Measurements from ENCODE around the gene LYRM1. TPM values are rescaled to one million over a fixed set of nuclear protein-coding genes. Genes with fewer than 3 reads are reported as not detected.
"Not testable (repeated sequence)": the region's sequence is repeated elsewhere in the genome, so short reads cannot be mapped to it uniquely, and the experiment has no call there.

Gene LYRM1
- total and polyA plus RNA-seq, 2 of the 4 experiments (the other 2 are of a cell fraction) = 19.0 to 35.0 TPM

DNA sequence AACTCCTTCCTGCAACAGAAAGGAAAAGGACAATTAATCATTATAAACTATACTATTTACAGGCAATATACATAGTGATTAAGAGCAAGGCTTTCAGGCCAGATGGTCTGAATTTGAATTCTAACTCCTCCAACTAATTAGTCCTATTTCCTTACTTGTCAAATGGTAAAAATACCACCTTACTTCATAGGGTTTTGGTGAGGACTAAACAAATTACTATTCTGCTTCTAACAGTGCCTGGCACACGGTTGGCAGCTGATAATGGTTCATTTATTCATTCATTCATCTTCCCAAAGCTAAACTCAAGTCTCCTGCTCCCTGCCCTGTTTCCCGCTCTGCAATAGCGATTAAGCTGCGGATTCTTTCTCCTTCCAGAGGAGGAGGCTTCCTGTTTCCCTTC lies 40.2 kb upstream of the LYRM1 start:
- no peak overlapping the region for H4K91ac ChIP-seq (ENCODE audit: insufficient read depth, low read depth, low read length)
- H3K9me1 ChIP-seq (ENCODE audit: insufficient read depth, low read length) = peaks cover 17% of the 10 kb centered on the region
- peaks cover 27 to 73% of the 10 kb centered on the region in 2 experiments for H3K79me1 ChIP-seq (ENCODE audit: low read depth in 1 of 2, low read length in 2 of 2)
- H3K4me1 ChIP-seq (ENCODE audit: control insufficient read depth, insufficient read depth, low read length) = peaks cover under 1% of the 10 kb centered on the region
- H3K27ac ChIP-seq (ENCODE audit: insufficient read depth, low read length) = no peak overlapping the region
- no peak overlapping the region for H3K56ac ChIP-seq (ENCODE audit: extremely low read depth, insufficient read depth, low read length)
- H3K4me2 ChIP-seq (ENCODE audit: low read depth, low read length) = no peak overlapping the region
- in situ Hi-C loops (cut with MboI; ENCODE audit: low sequenced_read_pairs) (no loop called here), dilution Hi-C loops (cut with HindIII; ENCODE audit: low sequenced_read_pairs, unreplicated experiment) (no loop called here), intact Hi-C loops (cut with micrococcal nuclease) (loop anchor here (2.0 kb wide), 1 partner anchor 34 kb away; no protein-coding TSS in a partner anchor)
- H4K5ac ChIP-seq (ENCODE audit: low read depth, low read length) = no peak overlapping the region
- peaks cover 31% of the 10 kb centered on the region for H3K36me3 ChIP-seq (ENCODE audit: control insufficient read depth, insufficient read depth, low read length)
- no peak overlapping the region for H3K9ac ChIP-seq (ENCODE audit: low read depth, low read length)
- no peak for ATAC-seq (ENCODE audit: low read depth)
- no peaks in the 10 kb centered on the region for H3K9me3 ChIP-seq (ENCODE audit: control insufficient read depth, insufficient read depth, low read length)
- H3K14ac ChIP-seq (replicated peaks; ENCODE audit: low read depth, low read length) = no peak overlapping the region
- H3K18ac ChIP-seq (ENCODE audit: low read depth, low read length) = no peak overlapping the region
- no peak overlapping the region for H3K23ac ChIP-seq (ENCODE audit: low read depth, low read length)
- ChIA-PET CTCF (no interaction called here), POLR2A (ENCODE audit: unreplicated experiment) (no interaction called here)
- H2AFZ ChIP-seq (replicated peaks; ENCODE audit: low read length, poor library complexity) = no peak overlapping the region
- 50% methylated on average over 1 of the region's 4 CpGs; no CpG with 5 or more reads in 1 of the 2 experiments for WGBS, 2 experiments (ENCODE audit: extremely low coverage in 2 of 2, insufficient read length in 1 of 2)
- H2AK9ac ChIP-seq (replicated peaks; ENCODE audit: low read depth, low read length, poor library complexity) = no peak overlapping the region
- H3K4me3 ChIP-seq (ENCODE audit: insufficient read depth, low read depth, low read length) = no peak overlapping the region
- H2BK5ac ChIP-seq (ENCODE audit: low read depth, low read length, poor library complexity, severe bottlenecking) = no peak overlapping the region
- H3K4ac ChIP-seq (ENCODE audit: low read depth, low read length) = no peak overlapping the region
- H2BK120ac ChIP-seq (ENCODE audit: low read depth, low read length) = no peak overlapping the region
- H2AK5ac ChIP-seq (ENCODE audit: low read depth, low read length) = no peak overlapping the region
- no peaks in the 10 kb centered on the region for H3K27me3 ChIP-seq (ENCODE audit: control insufficient read depth, insufficient read depth, low read length)
- no peak for TF ChIP-seq RAD21 (IDR thresholded peaks at IDR 0.05; ENCODE audit: low read length)
- TF ChIP-seq SMC3 (IDR thresholded peaks at IDR 0.05; ENCODE audit: low read depth, low read length) = no peak
- no peak for TF ChIP-seq POLR2A (IDR thresholded peaks at IDR 0.05; ENCODE audit: low read depth, low read length)
- TF ChIP-seq, protein P1, sequence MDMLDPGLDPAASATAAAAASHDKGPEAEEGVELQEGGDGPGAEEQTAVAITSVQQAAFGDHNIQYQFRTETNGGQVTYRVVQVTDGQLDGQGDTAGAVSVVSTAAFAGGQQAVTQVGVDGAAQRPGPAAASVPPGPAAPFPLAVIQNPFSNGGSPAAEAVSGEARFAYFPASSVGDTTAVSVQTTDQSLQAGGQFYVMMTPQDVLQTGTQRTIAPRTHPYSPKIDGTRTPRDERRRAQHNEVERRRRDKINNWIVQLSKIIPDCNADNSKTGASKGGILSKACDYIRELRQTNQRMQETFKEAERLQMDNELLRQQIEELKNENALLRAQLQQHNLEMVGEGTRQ (IDR thresholded peaks at IDR 0.05; ENCODE audit: low read depth, low read length) = no peak
- no peak overlapping the region for H2BK20ac ChIP-seq (ENCODE audit: low read depth, low read length)
- H4K20me1 ChIP-seq (ENCODE audit: insufficient read depth, low read length) = no peaks in the 10 kb centered on the region
- no peak for DNase-seq
- BruUV-seq (replicated peaks) = no TSS peak
- H4K8ac ChIP-seq (ENCODE audit: low read depth in 2 of 2, low read length in 2 of 2) = no peak overlapping the region
- H2BK15ac ChIP-seq (ENCODE audit: low read depth, low read length) = no peak overlapping the region

DNA sequence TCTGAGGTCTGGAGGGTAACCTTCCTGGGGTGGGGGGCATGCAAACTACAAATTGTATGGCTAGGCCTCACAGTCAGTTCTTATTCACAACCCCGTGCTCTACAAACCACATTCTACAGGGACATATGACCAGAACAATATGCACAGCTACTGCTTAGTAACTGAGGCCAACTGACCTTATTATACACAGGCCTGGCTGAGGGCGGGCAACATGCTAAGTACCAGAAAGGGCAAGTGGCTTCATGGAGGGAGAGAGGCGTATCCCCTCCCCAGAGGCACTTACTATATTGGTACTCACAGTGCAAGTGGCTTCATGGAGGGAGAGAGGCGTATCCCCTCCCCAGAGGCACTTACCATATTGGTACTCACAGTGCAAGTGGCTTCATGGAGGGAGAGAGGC lies 39.6 kb upstream of the LYRM1 start:
- H3K9ac ChIP-seq (ENCODE audit: low read depth, low read length); H3K27ac ChIP-seq (ENCODE audit: insufficient read depth, low read length); H2BK20ac ChIP-seq (ENCODE audit: low read depth, low read length); H3K23ac ChIP-seq (ENCODE audit: low read depth, low read length); H2BK120ac ChIP-seq (ENCODE audit: low read depth, low read length); H4K20me1 ChIP-seq (ENCODE audit: insufficient read depth, low read length); POLR2A ChIA-PET (ENCODE audit: unreplicated experiment); H3K18ac ChIP-seq (ENCODE audit: low read depth, low read length); dilution Hi-C loops (cut with HindIII; ENCODE audit: low sequenced_read_pairs, unreplicated experiment); H2BK5ac ChIP-seq (ENCODE audit: low read depth, low read length, poor library complexity, severe bottlenecking); CTCF ChIA-PET; H4K5ac ChIP-seq (ENCODE audit: low read depth, low read length); H4K8ac ChIP-seq (ENCODE audit: low read depth in 2 of 2, low read length in 2 of 2); H2BK15ac ChIP-seq (ENCODE audit: low read depth, low read length); H3K4me3 ChIP-seq (ENCODE audit: insufficient read depth, low read depth, low read length); H3K4ac ChIP-seq (ENCODE audit: low read depth, low read length); H2AFZ ChIP-seq (replicated peaks; ENCODE audit: low read length, poor library complexity); H2AK5ac ChIP-seq (ENCODE audit: low read depth, low read length); H3K27me3 ChIP-seq (ENCODE audit: control insufficient read depth, insufficient read depth, low read length); H4K91ac ChIP-seq (ENCODE audit: insufficient read depth, low read depth, low read length); H3K4me2 ChIP-seq (ENCODE audit: low read depth, low read length); ATAC-seq (ENCODE audit: low read depth); DNase-seq; H2AK9ac ChIP-seq (replicated peaks; ENCODE audit: low read depth, low read length, poor library complexity); H3K4me1 ChIP-seq (ENCODE audit: control insufficient read depth, insufficient read depth, low read length); in situ Hi-C loops (cut with MboI; ENCODE audit: low sequenced_read_pairs); H3K56ac ChIP-seq (ENCODE audit: extremely low read depth, insufficient read depth, low read length); H3K9me3 ChIP-seq (ENCODE audit: control insufficient read depth, insufficient read depth, low read length); H3K14ac ChIP-seq (replicated peaks; ENCODE audit: low read depth, low read length); BruUV-seq (replicated peaks): not testable (repeated sequence)
- WGBS, 2 experiments (ENCODE audit: extremely low coverage in 2 of 2, insufficient read length in 1 of 2) = no CpG with 5 or more reads among the region's 4 CpGs
- peaks cover 29% of the 10 kb centered on the region for H3K36me3 ChIP-seq (ENCODE audit: control insufficient read depth, insufficient read depth, low read length)
- peaks cover 18% of the 10 kb centered on the region for H3K9me1 ChIP-seq (ENCODE audit: insufficient read depth, low read length)
- intact Hi-C loops (cut with micrococcal nuclease) = loop anchor here (2.0 kb wide), 1 partner anchor 34 kb away; no protein-coding TSS in a partner anchor
- H3K79me1 ChIP-seq (ENCODE audit: low read depth in 1 of 2, low read length in 2 of 2) = peaks cover 24 to 72% of the 10 kb centered on the region in 2 experiments

Data from IMR-90 (cell line).